NB4 (cell line): ENCODE measurements around the gene RIMS4.

Experiments
- DNase-seq: peaks from one replicate; pipeline ENCODE4 v3.0.0; 2010; ENCODE audit warnings: low read depth
- H3K4me3 ChIP-seq: one replicate; pipeline ENCODE4 v1.5.1; 2011; ENCODE audit warnings: mild to moderate bottlenecking, low read depth, low read length, moderate library complexity
- CTCF ChIP-seq: IDR thresholded peaks from one replicate; pipeline ENCODE4 v1.5.1; 2012; ENCODE audit warnings: low read depth, low read length
- MAX ChIP-seq: IDR thresholded peaks from 2 replicates; pipeline ENCODE4 v1.6.1; 2011; ENCODE audit warnings: low read depth, low read length
- MYC ChIP-seq: IDR thresholded peaks from 2 replicates; pipeline ENCODE4 v1.6.1; 2011; ENCODE audit warnings: low read depth, low read length
- POLR2A ChIP-seq: IDR thresholded peaks from 2 replicates; pipeline ENCODE4 v1.6.1; 2011; ENCODE audit warnings: mild to moderate bottlenecking; ENCODE audit not compliant: insufficient read length; ENCODE audit errors: extremely low read depth

Gene RIMS4

GRCh38 chr20:44738813-44739477 lies 71.4 kb downstream of the RIMS4 start:
- TF ChIP-seq MAX (peak; percentile 97), MYC (peak; percentile 57; the same call in 1 of the 2 replicates), POLR2A (no peak), CTCF (no peak)

GRCh38 chr20:44737116-44737515 lies 73.2 kb downstream of the RIMS4 start:
- no peak for TF ChIP-seq CTCF
- TF ChIP-seq MAX = no peak
- TF ChIP-seq MYC = no peak
- no peak for TF ChIP-seq POLR2A
- no peak overlapping the region for H3K4me3 ChIP-seq
- no peak for DNase-seq

More at GRCh38 chr20:44738813-44739477, 71.4 kb downstream of the RIMS4 start:
- no peak overlapping the region for H3K4me3 ChIP-seq
- DNase-seq = peak; percentile 74

- H3K4me3 ChIP-seq = no peak overlapping the region
- DNase-seq = peak; percentile 88
- peak; percentile 28 for TF ChIP-seq POLR2A
- peak; percentile 25; the same call in 1 of the 2 replicates for TF ChIP-seq MYC
- TF ChIP-seq CTCF = no peak
- peak; percentile 92 for TF ChIP-seq MAX
Observed at GRCh38 chr20:44736170-44737021, 74.0 kb downstream of the RIMS4 start.

- no peak overlapping the region for H3K4me3 ChIP-seq
- no peak for DNase-seq
- TF ChIP-seq MAX = no peak
- TF ChIP-seq CTCF = no peak
- TF ChIP-seq POLR2A = no peak
- TF ChIP-seq MYC = no peak
Observed at GRCh38 chr20:44735816-44736169, 74.6 kb downstream of the RIMS4 start.

- TF ChIP-seq POLR2A (no peak), MYC (no peak), CTCF (no peak), MAX (no peak)
- no peak overlapping the region for H3K4me3 ChIP-seq
- DNase-seq = no peak
Observed at GRCh38 chr20:44734938-44735337, 75.4 kb downstream of the RIMS4 start.
